ENCODE results near the gene CXCL9. TPM values are rescaled to one million over a fixed set of nuclear protein-coding genes. Genes with fewer than 3 reads are reported as not detected.

The CXCL9 gene
- total and polyA plus RNA-seq, 2 donors from 2014 or later: 1.2 to 1.4 TPM

DNA sequence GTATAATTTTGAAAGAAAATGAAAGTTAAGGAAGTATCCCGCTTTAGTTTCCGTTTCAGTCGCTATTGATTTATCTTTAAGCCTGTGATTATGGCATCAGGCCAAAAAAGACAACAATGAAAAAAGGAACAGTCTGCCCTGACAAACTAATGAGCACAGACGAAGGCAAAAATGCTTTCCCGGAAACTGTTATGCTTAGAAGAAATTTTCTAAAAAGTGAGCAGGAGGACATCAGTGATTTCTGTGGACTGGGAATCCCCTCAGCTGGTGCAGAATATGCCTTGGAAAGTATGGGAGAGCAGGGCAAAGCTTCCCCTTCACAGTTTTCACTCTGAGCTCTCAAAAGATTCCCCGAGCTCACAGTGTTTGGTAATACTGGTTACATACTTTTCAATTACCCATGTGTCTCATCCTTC, 21.0 kb upstream of the CXCL9 start:
- Histone ChIP-seq H3K9me3 (ENCODE audit: control insufficient read depth in 2 of 3, insufficient read depth in 1 of 3, low read length in 3 of 3) (no peaks in the 10 kb centered on the region), H3K27ac (ENCODE audit: low read depth in 2 of 2, low read length in 2 of 2) (no peak overlapping the region), H3K36me3 (ENCODE audit: control insufficient read depth in 2 of 3, insufficient read depth in 3 of 3, low read length in 3 of 3) (no peaks in the 10 kb centered on the region), H3K4me1 (ENCODE audit: control insufficient read depth in 2 of 3, insufficient read depth in 2 of 3, low read depth in 1 of 3, low read length in 3 of 3) (peaks cover 0 to 3% (median 0%) of the 10 kb centered on the region in 3 donors), H3K9ac (ENCODE audit: low read length in 3 of 3) (no peak overlapping the region), H3K27me3 (ENCODE audit: control insufficient read depth, insufficient read depth, low read length) (no peaks in the 10 kb centered on the region), H3K4me3 (ENCODE audit: low read length in 3 of 3) (peak overlapping the region; percentile 34 to 66 (median 36))
- DNase-seq (peak in 2 of 5 donors; percentile 25 to 65), FAIRE-seq (no peak)
- intact Hi-C loops (cut with DNase I): no loop called here
- TF ChIP-seq, protein P1, sequence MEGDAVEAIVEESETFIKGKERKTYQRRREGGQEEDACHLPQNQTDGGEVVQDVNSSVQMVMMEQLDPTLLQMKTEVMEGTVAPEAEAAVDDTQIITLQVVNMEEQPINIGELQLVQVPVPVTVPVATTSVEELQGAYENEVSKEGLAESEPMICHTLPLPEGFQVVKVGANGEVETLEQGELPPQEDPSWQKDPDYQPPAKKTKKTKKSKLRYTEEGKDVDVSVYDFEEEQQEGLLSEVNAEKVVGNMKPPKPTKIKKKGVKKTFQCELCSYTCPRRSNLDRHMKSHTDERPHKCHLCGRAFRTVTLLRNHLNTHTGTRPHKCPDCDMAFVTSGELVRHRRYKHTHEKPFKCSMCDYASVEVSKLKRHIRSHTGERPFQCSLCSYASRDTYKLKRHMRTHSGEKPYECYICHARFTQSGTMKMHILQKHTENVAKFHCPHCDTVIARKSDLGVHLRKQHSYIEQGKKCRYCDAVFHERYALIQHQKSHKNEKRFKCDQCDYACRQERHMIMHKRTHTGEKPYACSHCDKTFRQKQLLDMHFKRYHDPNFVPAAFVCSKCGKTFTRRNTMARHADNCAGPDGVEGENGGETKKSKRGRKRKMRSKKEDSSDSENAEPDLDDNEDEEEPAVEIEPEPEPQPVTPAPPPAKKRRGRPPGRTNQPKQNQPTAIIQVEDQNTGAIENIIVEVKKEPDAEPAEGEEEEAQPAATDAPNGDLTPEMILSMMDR (IDR thresholded peaks at IDR 0.05; ENCODE audit: borderline replicate concordance, extremely low read depth, insufficient read depth): no peak

GRCh38 chr4:76024065-76024464, 16.8 kb upstream of the CXCL9 start:
- TF ChIP-seq, protein P1 (IDR thresholded peaks at IDR 0.05; ENCODE audit: borderline replicate concordance, extremely low read depth, insufficient read depth): no peak
- FAIRE-seq: no peak
- H3K4me1 ChIP-seq (ENCODE audit: control insufficient read depth in 2 of 3, insufficient read depth in 2 of 3, low read depth in 1 of 3, low read length in 3 of 3): peaks cover 0 to 3% (median 0%) of the 10 kb centered on the region in 3 donors
- H3K27ac ChIP-seq (ENCODE audit: low read depth in 2 of 2, low read length in 2 of 2): no peak overlapping the region
- DNase-seq: no peak
- intact Hi-C loops (cut with DNase I): no loop called here
- H3K27me3 ChIP-seq (ENCODE audit: control insufficient read depth, insufficient read depth, low read length): no peaks in the 10 kb centered on the region
- H3K9ac ChIP-seq (ENCODE audit: low read length in 3 of 3): no peak overlapping the region
- no peak overlapping the region for H3K4me3 ChIP-seq (ENCODE audit: low read length in 3 of 3)
- H3K36me3 ChIP-seq (ENCODE audit: control insufficient read depth in 2 of 3, insufficient read depth in 3 of 3, low read length in 3 of 3): no peaks in the 10 kb centered on the region
- no peaks in the 10 kb centered on the region for H3K9me3 ChIP-seq (ENCODE audit: control insufficient read depth in 2 of 3, insufficient read depth in 1 of 3, low read length in 3 of 3)

DNA sequence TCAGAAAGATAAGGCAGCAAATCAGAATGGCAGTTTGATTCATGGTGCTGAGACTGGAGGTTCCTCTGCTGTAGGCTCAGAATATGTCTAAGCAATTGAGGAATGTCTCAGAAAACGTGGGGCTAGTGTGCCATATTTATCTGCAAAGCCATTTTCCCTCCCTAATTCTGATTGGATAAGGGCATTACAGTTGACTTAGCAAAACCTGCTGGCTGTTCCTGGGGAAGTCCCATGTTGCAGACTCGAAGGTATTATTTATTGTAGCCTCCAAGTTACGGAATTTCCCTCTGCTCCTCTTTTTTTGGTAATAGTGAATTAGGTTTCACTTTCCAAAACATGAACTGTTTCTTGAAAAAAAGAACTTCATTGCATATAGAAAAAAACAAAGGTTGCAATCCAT, 16.1 kb upstream of the CXCL9 start, which contains the start of gene CXCL10:
CXCL10 (minus strand) TSS at position 109 of the 400 bp plus-strand sequence; CDS start at position 43, 66 bp downstream.
- Histone ChIP-seq H3K4me3 (ENCODE audit: low read length in 3 of 3) (no peak within 1 kb of the TSS), H3K4me1 (ENCODE audit: control insufficient read depth in 2 of 3, insufficient read depth in 2 of 3, low read depth in 1 of 3, low read length in 3 of 3) (no peaks in the 10 kb centered on the region), H3K36me3 (ENCODE audit: control insufficient read depth in 2 of 3, insufficient read depth in 3 of 3, low read length in 3 of 3) (no peaks in the 10 kb centered on the region), H3K9ac (ENCODE audit: low read length in 3 of 3) (no peak within 1 kb of the TSS), H3K27me3 (ENCODE audit: control insufficient read depth, insufficient read depth, low read length) (no peaks in the 10 kb centered on the region), H3K27ac (ENCODE audit: low read depth in 2 of 2, low read length in 2 of 2) (no peak within 1 kb of the TSS), H3K9me3 (ENCODE audit: control insufficient read depth in 2 of 3, insufficient read depth in 1 of 3, low read length in 3 of 3) (no peaks in the 10 kb centered on the region)
- intact Hi-C loops (cut with DNase I): no loop called here
- DNase-seq (peak in 1 of 5 donors; percentile 15), FAIRE-seq (peak; percentile 30)
- TF ChIP-seq, protein P1 (IDR thresholded peaks at IDR 0.05; ENCODE audit: borderline replicate concordance, extremely low read depth, insufficient read depth): no peak

DNA sequence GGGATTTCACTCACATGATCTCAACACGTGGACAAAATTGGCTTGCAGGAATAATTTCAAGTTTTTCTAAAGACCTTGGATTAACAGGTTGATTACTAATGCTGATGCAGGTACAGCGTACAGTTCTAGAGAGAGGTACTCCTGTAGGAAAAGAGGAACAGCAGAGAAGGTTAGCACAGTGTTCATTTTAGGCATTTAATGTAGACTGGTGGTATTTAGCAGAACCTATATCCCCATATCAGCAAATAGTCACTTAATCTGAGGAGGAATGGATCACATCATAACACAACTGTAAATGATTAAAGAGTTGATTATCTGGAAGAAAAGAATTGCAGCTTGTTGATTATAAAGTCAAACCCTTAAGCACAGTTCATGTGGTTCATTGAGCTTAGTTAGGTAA, 15.4 kb upstream of the CXCL9 start:
- Histone ChIP-seq H3K9ac (ENCODE audit: low read length in 3 of 3) (no peak overlapping the region), H3K4me1 (ENCODE audit: control insufficient read depth in 2 of 3, insufficient read depth in 2 of 3, low read depth in 1 of 3, low read length in 3 of 3) (no peaks in the 10 kb centered on the region), H3K36me3 (ENCODE audit: control insufficient read depth in 2 of 3, insufficient read depth in 3 of 3, low read length in 3 of 3) (no peaks in the 10 kb centered on the region), H3K9me3 (ENCODE audit: control insufficient read depth in 2 of 3, insufficient read depth in 1 of 3, low read length in 3 of 3) (no peaks in the 10 kb centered on the region), H3K27ac (ENCODE audit: low read depth in 2 of 2, low read length in 2 of 2) (no peak overlapping the region), H3K4me3 (ENCODE audit: low read length in 3 of 3) (no peak overlapping the region), H3K27me3 (ENCODE audit: control insufficient read depth, insufficient read depth, low read length) (no peaks in the 10 kb centered on the region)
- TF ChIP-seq, protein P1 (IDR thresholded peaks at IDR 0.05; ENCODE audit: borderline replicate concordance, extremely low read depth, insufficient read depth): no peak
- DNase-seq (no peak), FAIRE-seq (no peak)
- intact Hi-C loops (cut with DNase I): no loop called here
